BLaER1 treated with 17β-estradiol and CSF1 and Interleukin-3, amounts not matched to agents 10 nM and 100 nM (cell line): Measurements from ENCODE around the gene GABARAP.

ENCODE experiments used
- H3K27ac ChIP-seq, 11 experiments: shearing (Covaris generic); formaldehyde crosslinking; 2 replicates each; pipeline ENCODE4 v1.8.1; 2022
- H3K27me3 ChIP-seq, 11 experiments: shearing (Covaris generic); formaldehyde crosslinking; 2 replicates each; pipeline ENCODE4 v1.8.1; 2022
- H3K36me3 ChIP-seq, 11 experiments: shearing (Covaris generic); formaldehyde crosslinking; 2 replicates each; pipeline ENCODE4 v1.8.1; 2022
- H3K4me1 ChIP-seq, 10 experiments: shearing (Covaris generic); formaldehyde crosslinking; 2 replicates each; pipeline ENCODE4 v1.8.1; 2022
- H3K4me2 ChIP-seq, 11 experiments: shearing (Covaris generic); formaldehyde crosslinking; 2 replicates each; pipeline ENCODE4 v1.8.1; 2022
- H3K4me3 ChIP-seq, 10 experiments: shearing (Covaris generic); formaldehyde crosslinking; 2 replicates each; pipeline ENCODE4 v1.8.1; 2022
- H3K9ac ChIP-seq, 11 experiments: shearing (Covaris generic); formaldehyde crosslinking; 2 replicates each; pipeline ENCODE4 v1.8.1; 2022
- H3K9me3 ChIP-seq, 11 experiments: shearing (Covaris generic); formaldehyde crosslinking; replicated peaks in 1 of 11; 2 replicates each; pipeline ENCODE4 v1.8.1; 2022
- H4K20me1 ChIP-seq, 11 experiments: shearing (Covaris generic); formaldehyde crosslinking; 2 replicates each; pipeline ENCODE4 v1.8.1; 2022
- Cebpa-rat ChIP-seq, 11 experiments: shearing (Covaris generic); IDR thresholded peaks; 2 replicates each; pipeline ENCODE4 v1.8.1; 2022

Gene GABARAP

DNA sequence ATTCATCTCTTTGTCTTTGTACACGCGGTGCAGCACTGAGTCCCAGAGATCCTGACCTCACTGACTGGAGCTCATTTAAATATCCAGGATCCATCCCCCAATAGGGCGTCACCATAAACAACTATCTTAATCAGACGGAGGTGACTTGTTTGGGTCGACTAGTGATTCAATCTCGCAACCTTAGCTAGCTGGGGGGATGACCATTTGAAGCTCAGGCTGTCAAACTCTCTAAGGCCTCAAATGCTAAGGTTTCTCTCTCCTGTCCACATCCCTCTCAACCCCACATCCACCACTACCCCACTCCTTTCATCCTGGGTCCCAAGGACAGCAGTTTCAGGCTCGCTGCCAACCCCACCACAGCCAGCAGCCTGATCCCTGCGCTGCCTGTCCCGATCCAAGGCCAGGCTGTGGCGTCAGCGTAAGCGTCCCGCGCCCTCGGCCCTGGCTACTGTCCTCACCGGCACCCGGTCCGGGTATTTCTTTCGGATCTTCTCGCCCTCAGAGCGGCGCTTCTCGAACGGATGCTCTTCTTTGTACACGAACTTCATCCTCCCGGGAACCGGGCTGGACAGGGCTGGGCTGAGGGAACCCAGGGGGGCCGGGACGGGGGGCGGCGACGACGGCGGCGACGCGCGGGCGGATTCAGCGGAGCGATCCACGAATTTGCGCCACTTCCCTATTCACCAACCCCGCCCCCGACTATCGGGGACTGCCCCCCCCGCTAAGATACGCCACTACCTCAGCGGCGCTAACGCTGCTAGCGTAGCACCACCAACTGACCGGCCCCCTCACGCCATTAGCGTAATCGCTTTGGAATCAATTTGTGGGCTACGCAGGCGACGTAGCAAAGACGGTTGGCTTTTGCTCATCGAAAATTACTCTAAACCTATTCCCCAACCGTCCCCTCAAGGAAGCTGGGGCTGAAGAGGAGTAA, at the start of gene GABARAP:
Gene GABARAP, minus strand, starts transcription at position 667 of the 934 bp plus-strand sequence. Its CDS starts 119 bp downstream, at position 548.
- Histone ChIP-seq H3K4me2 (peak within 1 kb of the TSS; percentile 87 to 100 (median 97)), H3K36me3 (peaks cover 37 to 58% (median 52%) of the 10 kb centered on the region in 11 experiments), H3K27ac (peak within 1 kb of the TSS; percentile 85 to 100 (median 96))

GRCh38 chr17:7290685-7291084, 48.4 kb upstream of the GABARAP start:
- Histone ChIP-seq H3K4me2 (no peak overlapping the region), H3K27me3 (peaks cover 44 to 66% (median 52%) of the 10 kb centered on the region in 11 experiments), H3K4me1 (peaks cover 4 to 39% (median 36%) of the 10 kb centered on the region in 10 experiments; a peak in 19 of 20 replicates), H3K4me3 (no peak overlapping the region), H3K27ac (no peak overlapping the region), H3K9ac (no peak overlapping the region), H3K36me3 (no peaks in the 10 kb centered on the region), H3K9me3 (no peaks in the 10 kb centered on the region), H4K20me1 (peaks cover 0 to 13% (median 0%) of the 10 kb centered on the region in 11 experiments; a peak in 3 of 22 replicates)
- TF ChIP-seq Cebpa-rat (IDR thresholded peaks at IDR 0.05): no peak

More for the DNA sequence above, at the start of gene GABARAP:
- Histone ChIP-seq H3K27me3 (no peaks in the 10 kb centered on the region), H3K4me3 (peak within 1 kb of the TSS; percentile 86 to 99 (median 90)), H3K9ac (peak within 1 kb of the TSS; percentile 91 to 100 (median 96)), H4K20me1 (peaks cover 5 to 28% (median 17%) of the 10 kb centered on the region in 11 experiments; a peak in 20 of 22 replicates), H3K4me1 (peaks cover 18 to 32% (median 30%) of the 10 kb centered on the region in 10 experiments), H3K9me3 (no peaks in the 10 kb centered on the region)
- no peak for TF ChIP-seq Cebpa-rat (IDR thresholded peaks at IDR 0.05)

- H3K27me3 ChIP-seq: peaks cover 39 to 61% (median 47%) of the 10 kb centered on the region in 11 experiments
- H3K9me3 ChIP-seq: no peaks in the 10 kb centered on the region
- H4K20me1 ChIP-seq: peaks cover 0 to 11% (median 0%) of the 10 kb centered on the region in 11 experiments; a peak in 3 of 22 replicates
- H3K4me2 ChIP-seq: no peak overlapping the region
- H3K9ac ChIP-seq: no peak overlapping the region
- no peak overlapping the region for H3K4me3 ChIP-seq
- H3K27ac ChIP-seq: no peak overlapping the region
- H3K4me1 ChIP-seq: peaks cover 4 to 33% (median 30%) of the 10 kb centered on the region in 10 experiments; a peak in 19 of 20 replicates
- H3K36me3 ChIP-seq: no peaks in the 10 kb centered on the region
- TF ChIP-seq Cebpa-rat (IDR thresholded peaks at IDR 0.05): no peak
These were observed 47.9 kb upstream of the GABARAP start for GRCh38 chr17:7290166-7290565.

GRCh38 chr17:7289256-7290032, 47.2 kb upstream of the GABARAP start:
- peaks cover 0 to 29% (median 25%) of the 10 kb centered on the region in 10 experiments; a peak in 17 of 20 replicates for H3K4me1 ChIP-seq
- H3K27ac ChIP-seq: no peak overlapping the region
- H3K4me3 ChIP-seq: no peak overlapping the region
- no peaks in the 10 kb centered on the region for H3K36me3 ChIP-seq
- no peak for TF ChIP-seq Cebpa-rat (IDR thresholded peaks at IDR 0.05)
- H3K9me3 ChIP-seq: no peaks in the 10 kb centered on the region
- peaks cover 32 to 53% (median 40%) of the 10 kb centered on the region in 11 experiments for H3K27me3 ChIP-seq
- peaks cover 0 to 11% (median 0%) of the 10 kb centered on the region in 11 experiments; a peak in 3 of 22 replicates for H4K20me1 ChIP-seq
- no peak overlapping the region for H3K4me2 ChIP-seq
- H3K9ac ChIP-seq: no peak overlapping the region

DNA sequence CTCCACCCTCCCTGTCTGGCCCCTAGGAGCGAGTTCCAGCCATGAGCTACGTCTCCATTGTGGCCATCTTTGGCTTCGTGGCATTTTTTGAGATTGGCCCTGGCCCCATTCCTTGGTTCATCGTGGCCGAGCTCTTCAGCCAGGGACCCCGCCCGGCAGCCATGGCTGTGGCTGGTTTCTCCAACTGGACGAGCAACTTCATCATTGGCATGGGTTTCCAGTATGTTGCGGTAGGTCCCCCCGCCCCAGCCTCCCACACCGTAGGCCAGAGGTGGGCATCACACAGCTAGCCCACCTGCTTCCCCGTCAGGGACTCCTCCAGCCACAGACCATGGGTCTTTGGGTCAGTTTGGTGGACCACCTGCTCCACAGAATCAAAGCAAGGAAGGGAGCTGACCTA, 43.4 kb upstream of the GABARAP start:
- no peak overlapping the region for H3K9ac ChIP-seq
- peaks cover 8 to 29% (median 16%) of the 10 kb centered on the region in 11 experiments; a peak in 20 of 22 replicates for H3K27me3 ChIP-seq
- H3K36me3 ChIP-seq: no peaks in the 10 kb centered on the region
- H3K27ac ChIP-seq: no peak overlapping the region
- no peak overlapping the region for H3K4me2 ChIP-seq
- H3K4me1 ChIP-seq: peaks cover 26 to 42% (median 35%) of the 10 kb centered on the region in 10 experiments
- no peak overlapping the region for H3K4me3 ChIP-seq
- no peak for TF ChIP-seq Cebpa-rat (IDR thresholded peaks at IDR 0.05)
- no peaks in the 10 kb centered on the region for H3K9me3 ChIP-seq
- no peaks in the 10 kb centered on the region; a peak in 2 of 22 replicates for H4K20me1 ChIP-seq

DNA sequence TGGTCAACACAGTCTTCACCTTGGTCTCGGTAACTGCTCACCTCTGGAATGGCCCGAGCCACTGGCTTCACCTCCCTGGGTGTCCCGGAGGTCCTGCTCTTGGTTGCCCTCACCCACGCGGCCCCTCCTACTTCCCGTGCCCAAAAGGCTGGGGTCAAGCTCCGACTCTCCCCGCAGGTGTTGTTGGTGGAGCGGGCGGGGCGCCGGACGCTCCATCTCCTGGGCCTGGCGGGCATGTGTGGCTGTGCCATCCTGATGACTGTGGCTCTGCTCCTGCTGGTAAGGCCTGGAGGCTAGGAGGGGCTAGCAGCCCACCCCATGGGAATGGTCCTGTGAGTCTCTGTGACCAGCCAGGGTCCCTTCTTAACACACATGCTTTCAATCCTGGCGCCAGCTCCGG, 42.7 kb upstream of the GABARAP start:
- no peaks in the 10 kb centered on the region for H3K36me3 ChIP-seq
- H3K9me3 ChIP-seq: no peaks in the 10 kb centered on the region
- no peak overlapping the region for H3K27ac ChIP-seq
- H3K4me3 ChIP-seq: no peak overlapping the region
- no peak for TF ChIP-seq Cebpa-rat (IDR thresholded peaks at IDR 0.05)
- peaks cover 26 to 46% (median 36%) of the 10 kb centered on the region in 10 experiments for H3K4me1 ChIP-seq
- H3K4me2 ChIP-seq: no peak overlapping the region
- no peak overlapping the region for H3K9ac ChIP-seq
- no peaks in the 10 kb centered on the region; a peak in 2 of 22 replicates for H4K20me1 ChIP-seq
- H3K27me3 ChIP-seq: peaks cover 7 to 21% (median 11%) of the 10 kb centered on the region in 11 experiments; a peak in 19 of 22 replicates

- Histone ChIP-seq H3K4me2 (peak overlapping the region; percentile 98 to 100 (median 100)), H3K4me1 (peaks cover 26 to 46% (median 36%) of the 10 kb centered on the region in 10 experiments), H4K20me1 (no peaks in the 10 kb centered on the region; a peak in 2 of 22 replicates), H3K9me3 (no peaks in the 10 kb centered on the region), H3K27ac (peak overlapping the region in 3 of 11 experiments; percentile 22 to 52 (median 39); a peak in 4 of 22 replicates), H3K27me3 (peaks cover 7 to 21% (median 11%) of the 10 kb centered on the region in 11 experiments; a peak in 19 of 22 replicates), H3K4me3 (peak overlapping the region in 1 of 10 experiments; percentile 4; a peak in 1 of 20 replicates), H3K36me3 (no peaks in the 10 kb centered on the region), H3K9ac (peak overlapping the region in 3 of 11 experiments; percentile 17 to 40 (median 18); a peak in 3 of 22 replicates)
- no peak for TF ChIP-seq Cebpa-rat (IDR thresholded peaks at IDR 0.05)
These were observed 41.4 kb upstream of the GABARAP start for GRCh38 chr17:7283471-7284216.
